IPS DF 6.9 (cell line): Measurements from ENCODE around the gene FANCE.
"Not testable (repeated sequence)": the region's sequence is repeated elsewhere in the genome, so short reads cannot be mapped to it uniquely, and the experiment has no call there.

Experiments
- DNase-seq: peaks from one replicate; pipeline ENCODE4 v3.0.0-alpha.2; 2013; ENCODE audit warnings: low read depth, low spot score
- H3K27ac ChIP-seq: one replicate; pipeline ENCODE4 v1.5.1; 2013; ENCODE audit warnings: low read length, control low read depth
- H3K27me3 ChIP-seq: 2 replicates; pipeline ENCODE4 v1.6.1; 2013; ENCODE audit warnings: mild to moderate bottlenecking, low read length; ENCODE audit not compliant: control insufficient read depth, insufficient read depth
- H3K36me3 ChIP-seq: 2 replicates; pipeline ENCODE4 v1.6.1; 2013; ENCODE audit warnings: low read length; ENCODE audit not compliant: control insufficient read depth, insufficient read depth
- H3K4me1 ChIP-seq: 2 replicates; pipeline ENCODE4 v1.6.1; 2013; ENCODE audit warnings: low read length; ENCODE audit not compliant: control insufficient read depth, insufficient read depth
- H3K4me3 ChIP-seq: 2 replicates; pipeline ENCODE4 v1.5.1; 2013; ENCODE audit warnings: mild to moderate bottlenecking, low read length
- H3K9me3 ChIP-seq: 2 replicates; pipeline ENCODE4 v1.6.1; 2013; ENCODE audit warnings: low read length, inconsistent platforms; ENCODE audit not compliant: control insufficient read depth, insufficient read depth
- WGBS: extraction: QIAGEN DNeasy Blood & Tissue Kit; methylation state at CpG from one replicate; pipeline ENCODE4 v1.1.7; 2013; ENCODE audit warnings: mixed read lengths, missing lambda C conversion rate; ENCODE audit not compliant: insufficient read length, insufficient coverage; 5-methylcytosine and 5-hydroxymethylcytosine counted together

The FANCE gene

GRCh38 chr6:35432291-35432690 lies 19.8 kb upstream of the FANCE start:
- H3K4me3 ChIP-seq, result no peak overlapping the region
- no peak overlapping the region for H3K27ac ChIP-seq
- peaks cover 2% of the 10 kb centered on the region for H3K9me3 ChIP-seq
- WGBS, result no CpG with 5 or more reads among the region's 4 CpGs
- no peaks in the 10 kb centered on the region for H3K27me3 ChIP-seq
- no peaks in the 10 kb centered on the region for H3K36me3 ChIP-seq
- no peak for DNase-seq
- H3K4me1 ChIP-seq, result no peaks in the 10 kb centered on the region; the same call in none of the 2 replicates

- not testable (repeated sequence) for DNase-seq, H3K27ac ChIP-seq, H3K36me3 ChIP-seq, H3K4me3 ChIP-seq, H3K9me3 ChIP-seq, H3K27me3 ChIP-seq, H3K4me1 ChIP-seq
- no CpG with 5 or more reads among the region's 3 CpGs for whole genome bisulfite sequencing
Observed at GRCh38 chr6:35432702-35433101, 19.4 kb upstream of the FANCE start.

DNA sequence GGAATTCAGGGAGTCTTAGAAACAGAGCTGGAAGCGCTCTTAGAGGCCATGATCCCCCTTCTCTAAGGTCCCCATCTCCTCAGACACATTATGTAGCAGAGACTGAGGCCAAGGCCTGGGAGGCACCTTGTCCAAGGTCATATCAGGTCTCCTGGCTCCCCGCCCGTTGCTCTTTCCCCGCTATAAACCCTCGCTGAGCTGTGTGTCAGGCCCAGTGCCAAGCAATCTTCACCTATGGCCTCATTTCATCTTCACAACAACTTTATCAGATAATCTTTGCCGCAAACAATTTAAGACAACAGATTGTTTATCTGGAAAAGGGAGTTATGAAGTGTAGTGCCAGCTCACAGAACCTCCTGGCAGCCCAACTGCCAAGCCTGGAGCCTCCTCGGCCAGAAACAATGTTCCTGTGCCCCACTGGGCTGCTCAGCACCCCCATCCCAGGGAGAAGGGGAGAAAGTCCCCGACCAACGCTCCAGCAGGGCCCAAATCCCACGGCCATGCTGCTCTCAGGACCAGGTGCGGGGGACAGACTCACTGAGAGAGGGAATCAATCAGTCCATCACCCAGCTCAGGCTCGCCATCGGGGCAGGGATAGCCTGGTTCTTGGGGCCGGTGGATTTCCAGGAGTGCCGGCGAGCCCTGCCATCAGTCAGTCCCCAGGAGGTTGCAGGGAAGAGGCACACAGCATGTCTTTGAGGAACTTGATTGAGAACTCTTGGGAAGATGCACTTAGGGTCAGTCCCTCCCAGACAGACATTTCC lies 16.9 kb upstream of the FANCE start:
- Histone ChIP-seq H3K27me3 (no peaks in the 10 kb centered on the region), H3K4me1 (no peaks in the 10 kb centered on the region; the same call in 1 of the 2 replicates), H3K36me3 (no peaks in the 10 kb centered on the region), H3K27ac (no peak overlapping the region), H3K9me3 (no peaks in the 10 kb centered on the region), H3K4me3 (no peak overlapping the region)
- DNase-seq, result no peak
- WGBS, result no CpG with 5 or more reads among the region's 16 CpGs

- no peak for DNase-seq
- Histone ChIP-seq H3K27me3 (no peaks in the 10 kb centered on the region), H3K4me3 (no peak overlapping the region), H3K4me1 (no peaks in the 10 kb centered on the region; the same call in 1 of the 2 replicates), H3K27ac (no peak overlapping the region), H3K9me3 (no peaks in the 10 kb centered on the region), H3K36me3 (no peaks in the 10 kb centered on the region)
- no CpG with 5 or more reads among the region's 8 CpGs for WGBS
Observed at GRCh38 chr6:35436071-35436857, 15.9 kb upstream of the FANCE start.

DNA sequence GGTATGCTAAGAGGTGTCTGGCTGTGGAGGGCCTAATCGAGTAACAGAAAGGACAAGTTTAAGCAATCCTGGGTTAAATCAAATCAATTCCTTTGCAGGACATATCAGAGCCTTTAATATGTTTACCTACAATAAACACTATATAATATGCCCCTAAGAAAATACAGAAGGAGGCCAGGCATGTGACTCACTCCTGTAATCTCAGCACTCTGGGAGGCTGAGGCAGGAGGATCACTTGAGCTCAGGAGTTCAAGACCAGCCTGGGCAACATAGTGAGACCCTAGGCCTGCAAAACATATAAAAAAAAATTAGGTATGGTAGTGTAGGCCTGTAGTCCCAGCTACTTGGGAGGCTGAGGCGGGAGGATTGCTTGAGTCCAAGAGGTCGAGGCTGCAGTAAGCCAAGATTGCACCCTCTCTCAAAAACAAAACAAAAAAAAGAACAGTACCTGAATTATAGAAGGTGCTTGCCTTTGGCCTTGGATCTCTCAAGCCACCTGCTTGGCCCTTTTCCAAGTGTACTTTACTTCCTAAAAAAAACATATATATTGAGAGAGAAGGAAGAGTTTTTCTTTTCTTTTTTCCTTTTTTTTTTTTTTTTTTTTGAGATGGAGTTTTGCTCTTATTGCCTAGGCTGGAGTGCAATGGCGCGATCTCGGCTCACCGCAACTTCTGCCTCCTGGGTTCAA lies 13.6 kb upstream of the FANCE start:
- not testable (repeated sequence) for H3K4me1 ChIP-seq, H3K4me3 ChIP-seq, H3K27me3 ChIP-seq, DNase-seq, H3K27ac ChIP-seq, H3K36me3 ChIP-seq, H3K9me3 ChIP-seq
- no CpG with 5 or more reads among the region's 7 CpGs for WGBS

- WGBS, result no CpG with 5 or more reads among the region's 3 CpGs
- no peak for DNase-seq
- no peak overlapping the region for H3K27ac ChIP-seq
- no peak overlapping the region for H3K4me3 ChIP-seq
- H3K4me1 ChIP-seq, result no peaks in the 10 kb centered on the region; the same call in 1 of the 2 replicates
- no peaks in the 10 kb centered on the region for H3K27me3 ChIP-seq
- no peaks in the 10 kb centered on the region for H3K36me3 ChIP-seq
- no peaks in the 10 kb centered on the region for H3K9me3 ChIP-seq
Observed at GRCh38 chr6:35439308-35439707, 12.8 kb upstream of the FANCE start.

- WGBS, result no CpG with 5 or more reads among the region's 3 CpGs
- no peak for DNase-seq
- H3K4me1 ChIP-seq, result no peaks in the 10 kb centered on the region
- no peak overlapping the region for H3K4me3 ChIP-seq
- H3K27me3 ChIP-seq, result no peaks in the 10 kb centered on the region
- H3K27ac ChIP-seq, result no peak overlapping the region
- no peaks in the 10 kb centered on the region for H3K9me3 ChIP-seq
- no peaks in the 10 kb centered on the region for H3K36me3 ChIP-seq
Observed at GRCh38 chr6:35441205-35441604, 10.9 kb upstream of the FANCE start.

- Histone ChIP-seq H3K4me3 (no peak overlapping the region), H3K4me1 (no peaks in the 10 kb centered on the region), H3K27me3 (no peaks in the 10 kb centered on the region), H3K27ac (no peak overlapping the region), H3K9me3 (no peaks in the 10 kb centered on the region), H3K36me3 (no peaks in the 10 kb centered on the region)
- WGBS, result no CpG with 5 or more reads among the region's 4 CpGs
- DNase-seq, result no peak
Observed at GRCh38 chr6:35441642-35442041, 10.5 kb upstream of the FANCE start.

DNA sequence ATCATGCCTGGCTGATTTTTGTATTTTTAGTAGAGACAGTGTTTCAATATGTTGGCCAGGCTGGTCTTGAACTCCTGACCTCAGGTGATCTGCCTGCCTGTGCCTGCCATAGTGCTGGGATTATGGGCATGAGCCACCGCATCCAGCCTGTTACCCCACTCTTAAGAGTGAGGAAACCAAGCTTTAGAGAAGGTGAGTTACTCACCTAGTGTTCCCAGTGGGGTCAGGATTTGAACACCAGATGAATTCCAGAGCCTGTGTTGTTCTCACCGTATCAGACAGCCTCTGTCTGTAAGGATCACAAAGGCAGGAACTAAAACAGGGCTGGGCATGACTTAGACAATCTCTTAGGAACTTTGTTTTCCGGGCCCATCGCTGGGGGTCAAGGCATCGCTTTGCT lies 9.4 kb upstream of the FANCE start:
- H3K36me3 ChIP-seq, result no peaks in the 10 kb centered on the region

GRCh38 chr6:35443341-35444030 lies 8.7 kb upstream of the FANCE start:
- no CpG with 5 or more reads among the region's 9 CpGs for WGBS
- Histone ChIP-seq H3K27me3 (no peaks in the 10 kb centered on the region), H3K4me1 (no peaks in the 10 kb centered on the region), H3K4me3 (no peak overlapping the region), H3K36me3 (no peaks in the 10 kb centered on the region), H3K9me3 (no peaks in the 10 kb centered on the region), H3K27ac (no peak overlapping the region)
- no peak for DNase-seq

More for the DNA sequence above, 9.4 kb upstream of the FANCE start:
- WGBS, result no CpG with 5 or more reads among the region's 5 CpGs
- no peaks in the 10 kb centered on the region for H3K9me3 ChIP-seq
- DNase-seq, result no peak
- H3K4me1 ChIP-seq, result no peaks in the 10 kb centered on the region
- H3K27me3 ChIP-seq, result no peaks in the 10 kb centered on the region
- no peak overlapping the region for H3K27ac ChIP-seq
- no peak overlapping the region for H3K4me3 ChIP-seq
